Endothelial cell (in vitro differentiated cells): ENCODE measurements around the gene HCAR2. TPM values are rescaled to one million over a fixed set of nuclear protein-coding genes. Genes with fewer than 3 reads are reported as not detected.
"Not testable (repeated sequence)": the region's sequence is repeated elsewhere in the genome, so short reads cannot be mapped to it uniquely, and the experiment has no call there.

Source experiments
- DNase-seq: peaks from one replicate; pipeline ENCODE4 v3.0.0; 2021; ENCODE audit warnings: low spot score
- H3K27ac Mint-ChIP-seq: one replicate; pipeline ENCODE4 v1.8.0; 2021; ENCODE audit warnings: mixed read lengths, inconsistent platforms; ENCODE audit not compliant: unreplicated experiment
- H3K27me3 Mint-ChIP-seq: one replicate; pipeline ENCODE4 v1.8.0; 2021; ENCODE audit warnings: mild to moderate bottlenecking, moderate library complexity, mixed read lengths, inconsistent platforms; ENCODE audit not compliant: unreplicated experiment
- H3K36me3 Mint-ChIP-seq: one replicate; pipeline ENCODE4 v1.8.0; 2021; ENCODE audit warnings: mild to moderate bottlenecking, low read depth, mixed read lengths, inconsistent platforms; ENCODE audit not compliant: unreplicated experiment
- H3K4me1 Mint-ChIP-seq: one replicate; pipeline ENCODE4 v1.8.0; 2021; ENCODE audit warnings: mild to moderate bottlenecking, mixed read lengths, inconsistent platforms; ENCODE audit not compliant: unreplicated experiment
- H3K4me3 Mint-ChIP-seq: one replicate; pipeline ENCODE4 v1.8.0; 2021; ENCODE audit warnings: mild to moderate bottlenecking, mixed read lengths, inconsistent platforms; ENCODE audit not compliant: unreplicated experiment
- H3K9me3 Mint-ChIP-seq: one replicate; pipeline ENCODE4 v1.8.0; 2021; ENCODE audit warnings: mixed read lengths, inconsistent platforms; ENCODE audit not compliant: unreplicated experiment
- CTCF ChIP-seq: fragments of 200-600 bp; sonication (generic); IDR thresholded peaks from one replicate; pipeline ENCODE4 v1.5.0; 2021; ENCODE audit warnings: antibody characterized with exemption; ENCODE audit not compliant: unreplicated experiment
- total RNA-seq: library from RNA; stranded (reverse); fragmentation: NEBNext Ultra II Directional; extraction: Animal tissue kit (Norgen Biotek cat#: 25700); gene quantifications from one replicate; pipeline ENCODE4 v1.2.1, GENCODE V29; 2021; ENCODE audit not compliant: unreplicated experiment

The HCAR2 gene
- total RNA-seq, 1 donor from 2014 or later, result not detected

DNA sequence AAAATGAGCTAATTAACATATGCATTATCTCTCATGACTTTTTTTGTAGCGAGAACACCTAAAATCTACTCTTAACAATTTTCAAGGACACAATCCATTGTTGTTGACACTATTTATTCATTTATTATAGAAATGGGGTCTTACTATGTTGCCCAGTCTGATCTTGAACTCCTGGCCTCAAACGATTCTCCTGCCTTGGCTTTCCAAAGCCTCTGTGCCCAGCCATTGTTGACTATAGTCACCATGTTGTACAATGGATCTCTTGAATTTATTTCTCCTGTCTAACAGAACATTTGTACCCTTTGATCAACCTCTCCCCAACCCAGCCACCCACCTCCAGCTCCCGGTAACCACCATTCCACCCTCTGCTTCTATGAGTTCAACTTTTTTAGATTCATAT lies 41.2 kb downstream of the HCAR2 start:
- H3K27me3 Mint-ChIP-seq, result peaks cover 2% of the 10 kb centered on the region
- DNase-seq, result no peak

DNA sequence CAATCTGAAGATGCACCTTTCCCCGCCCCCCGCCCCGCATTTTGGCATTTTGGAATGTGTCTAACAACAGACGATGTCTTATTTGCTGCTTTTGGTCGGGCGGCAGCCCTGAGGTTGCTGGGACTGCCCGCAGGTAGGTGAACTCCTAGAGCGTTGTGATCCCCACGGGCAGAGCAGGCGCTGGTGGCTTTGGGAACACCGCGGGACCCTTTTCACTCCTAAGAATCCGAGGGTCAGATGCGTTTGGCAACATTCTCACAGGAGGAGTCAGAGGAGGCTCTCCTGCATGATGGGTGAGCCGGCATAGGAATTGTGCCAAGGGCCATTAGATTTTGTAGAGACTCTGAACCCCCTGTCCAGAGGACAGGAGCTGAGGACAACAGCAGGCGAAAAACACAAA lies 41.9 kb downstream of the HCAR2 start:
- Mint-ChIP-seq H3K27me3 (peaks cover 2% of the 10 kb centered on the region), H3K36me3 (no peaks in the 10 kb centered on the region), H3K27ac (no peak overlapping the region), H3K4me1 (peaks cover 6% of the 10 kb centered on the region), H3K9me3 (no peaks in the 10 kb centered on the region), H3K4me3 (no peak overlapping the region)
- DNase-seq, result no peak
- no peak for TF ChIP-seq CTCF

More for the DNA sequence above, 41.2 kb downstream of the HCAR2 start:
- Mint-ChIP-seq H3K27ac (no peak overlapping the region), H3K36me3 (no peaks in the 10 kb centered on the region), H3K9me3 (no peaks in the 10 kb centered on the region), H3K4me3 (no peak overlapping the region), H3K4me1 (peaks cover 6% of the 10 kb centered on the region)
- no peak for TF ChIP-seq CTCF

DNA sequence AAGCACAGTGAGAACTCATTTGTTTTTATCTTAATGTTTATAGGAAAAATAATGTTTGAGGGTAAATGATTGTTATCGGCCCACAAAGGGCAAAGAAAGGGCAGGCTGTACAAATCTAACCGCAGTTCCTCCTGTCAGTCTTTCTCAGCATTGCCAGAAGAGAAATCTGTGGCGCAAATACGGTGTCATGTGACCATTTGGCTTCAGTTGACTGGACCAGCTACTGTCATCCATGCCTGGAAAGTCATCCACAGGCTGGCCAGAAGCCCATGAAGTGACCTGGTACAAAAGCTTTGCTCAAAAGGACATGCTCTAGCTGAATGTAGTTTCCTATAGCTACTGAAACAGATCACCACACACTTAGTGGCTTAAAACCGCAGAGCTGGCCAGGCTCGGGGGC lies 43.6 kb downstream of the HCAR2 start:
- Mint-ChIP-seq H3K4me3 (no peak overlapping the region), H3K9me3 (no peaks in the 10 kb centered on the region), H3K27ac (no peak overlapping the region), H3K36me3 (no peaks in the 10 kb centered on the region), H3K27me3 (no peaks in the 10 kb centered on the region), H3K4me1 (peaks cover 3% of the 10 kb centered on the region)
- no peak for TF ChIP-seq CTCF
- DNase-seq, result no peak

GRCh38 chr12:122656298-122656697 lies 46.9 kb downstream of the HCAR2 start:
- Mint-ChIP-seq H3K27me3 (no peaks in the 10 kb centered on the region), H3K27ac (no peak overlapping the region), H3K9me3 (no peaks in the 10 kb centered on the region), H3K4me1 (peaks cover 4% of the 10 kb centered on the region), H3K36me3 (no peaks in the 10 kb centered on the region), H3K4me3 (no peak overlapping the region)
- no peak for TF ChIP-seq CTCF
- DNase-seq, result no peak

DNA sequence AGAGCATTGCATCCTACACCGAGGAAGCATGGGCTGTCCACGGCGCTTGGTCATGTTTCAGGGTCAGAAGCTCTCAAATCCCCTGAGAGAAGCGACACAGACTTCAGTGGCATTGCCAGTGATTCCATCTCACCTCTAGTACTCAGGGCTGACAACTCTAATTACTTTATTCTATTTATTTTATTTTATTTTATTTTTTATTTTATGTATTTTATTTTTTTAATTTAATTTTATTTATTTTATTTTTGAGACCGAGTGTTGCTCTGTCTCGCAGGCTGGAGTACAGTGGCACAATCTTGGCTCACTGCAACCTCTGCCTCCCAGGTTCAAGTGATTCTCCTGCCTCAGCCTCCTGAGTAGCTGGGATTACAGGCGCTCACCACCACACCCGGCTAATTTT lies 49.9 kb downstream of the HCAR2 start:
- not testable (repeated sequence) for H3K27ac Mint-ChIP-seq, DNase-seq, H3K9me3 Mint-ChIP-seq, H3K4me3 Mint-ChIP-seq, H3K27me3 Mint-ChIP-seq, H3K36me3 Mint-ChIP-seq
- H3K4me1 Mint-ChIP-seq, result peaks cover 18% of the 10 kb centered on the region
